Endothelial cell (in vitro differentiated cells): ENCODE data around the gene PSMC3IP. TPM values are rescaled to one million over a fixed set of nuclear protein-coding genes. Genes with fewer than 3 reads are reported as not detected.
"Not testable (repeated sequence)": the region's sequence is repeated elsewhere in the genome, so short reads cannot be mapped to it uniquely, and the experiment has no call there.

ENCODE experiments used
- DNase-seq: peaks from one replicate; pipeline ENCODE4 v3.0.0; 2021; ENCODE audit warnings: low spot score
- H3K27ac Mint-ChIP-seq: one replicate; pipeline ENCODE4 v1.8.0; 2021; ENCODE audit warnings: mixed read lengths, inconsistent platforms; ENCODE audit not compliant: unreplicated experiment
- H3K27me3 Mint-ChIP-seq: one replicate; pipeline ENCODE4 v1.8.0; 2021; ENCODE audit warnings: mild to moderate bottlenecking, moderate library complexity, mixed read lengths, inconsistent platforms; ENCODE audit not compliant: unreplicated experiment
- H3K36me3 Mint-ChIP-seq: one replicate; pipeline ENCODE4 v1.8.0; 2021; ENCODE audit warnings: mild to moderate bottlenecking, low read depth, mixed read lengths, inconsistent platforms; ENCODE audit not compliant: unreplicated experiment
- H3K4me1 Mint-ChIP-seq: one replicate; pipeline ENCODE4 v1.8.0; 2021; ENCODE audit warnings: mild to moderate bottlenecking, mixed read lengths, inconsistent platforms; ENCODE audit not compliant: unreplicated experiment
- H3K4me3 Mint-ChIP-seq: one replicate; pipeline ENCODE4 v1.8.0; 2021; ENCODE audit warnings: mild to moderate bottlenecking, mixed read lengths, inconsistent platforms; ENCODE audit not compliant: unreplicated experiment
- H3K9me3 Mint-ChIP-seq: one replicate; pipeline ENCODE4 v1.8.0; 2021; ENCODE audit warnings: mixed read lengths, inconsistent platforms; ENCODE audit not compliant: unreplicated experiment
- CTCF ChIP-seq: fragments of 200-600 bp; sonication (generic); IDR thresholded peaks from one replicate; pipeline ENCODE4 v1.5.0; 2021; ENCODE audit warnings: antibody characterized with exemption; ENCODE audit not compliant: unreplicated experiment
- total RNA-seq: library from RNA; stranded (reverse); fragmentation: NEBNext Ultra II Directional; extraction: Animal tissue kit (Norgen Biotek cat#: 25700); gene quantifications from one replicate; pipeline ENCODE4 v1.2.1, GENCODE V29; 2021; ENCODE audit not compliant: unreplicated experiment

PSMC3IP gene
- total RNA-seq, 1 donor from 2014 or later = 8.0 TPM

- Mint-ChIP-seq H3K27ac (peak overlapping the region; percentile 64), H3K9me3 (no peaks in the 10 kb centered on the region), H3K36me3 (peaks cover 15% of the 10 kb centered on the region), H3K4me1 (peaks cover 10% of the 10 kb centered on the region), H3K4me3 (no peak overlapping the region), H3K27me3 (peaks cover 13% of the 10 kb centered on the region)
- no peak for TF ChIP-seq CTCF
- DNase-seq = no peak
Observed at GRCh38 chr17:42541041-42541833, 36.3 kb downstream of the PSMC3IP start.

DNA sequence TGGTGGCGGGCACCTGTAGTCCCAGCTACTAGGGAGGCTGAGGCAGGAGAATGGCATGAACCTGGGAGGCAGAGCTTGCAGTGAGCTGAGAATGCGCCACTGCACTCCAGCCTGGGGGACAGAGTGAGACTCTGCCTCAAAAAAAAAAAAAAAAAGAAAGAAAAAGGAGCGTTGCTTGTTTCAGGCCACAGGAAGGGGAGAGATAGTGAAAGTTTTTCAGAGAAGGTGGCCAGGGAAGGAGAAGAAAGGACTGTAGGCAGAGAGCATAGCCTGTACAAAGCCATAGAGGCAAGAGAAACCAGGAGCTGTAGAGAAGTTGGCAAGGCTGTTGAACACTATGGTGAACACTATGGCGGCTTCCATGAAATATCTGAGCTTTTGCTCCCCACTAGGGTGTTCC, 37.0 kb downstream of the PSMC3IP start:
- H3K27me3 Mint-ChIP-seq = peaks cover 13% of the 10 kb centered on the region
- H3K9me3 Mint-ChIP-seq, DNase-seq, H3K4me3 Mint-ChIP-seq: not testable (repeated sequence)
- H3K36me3 Mint-ChIP-seq = peaks cover 15% of the 10 kb centered on the region
- peak overlapping the region; percentile 36 for H3K27ac Mint-ChIP-seq
- peaks cover 12% of the 10 kb centered on the region for H3K4me1 Mint-ChIP-seq

- Mint-ChIP-seq H3K9me3 (no peaks in the 10 kb centered on the region), H3K27ac (no peak overlapping the region), H3K4me3 (no peak overlapping the region), H3K36me3 (peaks cover 15% of the 10 kb centered on the region), H3K4me1 (peaks cover 16% of the 10 kb centered on the region), H3K27me3 (peaks cover 7% of the 10 kb centered on the region)
- no peak for TF ChIP-seq CTCF
- no peak for DNase-seq
Observed at GRCh38 chr17:42538482-42538881, 39.0 kb downstream of the PSMC3IP start.

GRCh38 chr17:42537826-42538451, 39.6 kb downstream of the PSMC3IP start:
- Mint-ChIP-seq H3K36me3 (peaks cover 15% of the 10 kb centered on the region), H3K4me1 (peaks cover 16% of the 10 kb centered on the region), H3K4me3 (peak overlapping the region; percentile 74), H3K9me3 (no peaks in the 10 kb centered on the region), H3K27me3 (peaks cover 7% of the 10 kb centered on the region), H3K27ac (peak overlapping the region; percentile 64)
- DNase-seq = no peak
- TF ChIP-seq CTCF = no peak

DNA sequence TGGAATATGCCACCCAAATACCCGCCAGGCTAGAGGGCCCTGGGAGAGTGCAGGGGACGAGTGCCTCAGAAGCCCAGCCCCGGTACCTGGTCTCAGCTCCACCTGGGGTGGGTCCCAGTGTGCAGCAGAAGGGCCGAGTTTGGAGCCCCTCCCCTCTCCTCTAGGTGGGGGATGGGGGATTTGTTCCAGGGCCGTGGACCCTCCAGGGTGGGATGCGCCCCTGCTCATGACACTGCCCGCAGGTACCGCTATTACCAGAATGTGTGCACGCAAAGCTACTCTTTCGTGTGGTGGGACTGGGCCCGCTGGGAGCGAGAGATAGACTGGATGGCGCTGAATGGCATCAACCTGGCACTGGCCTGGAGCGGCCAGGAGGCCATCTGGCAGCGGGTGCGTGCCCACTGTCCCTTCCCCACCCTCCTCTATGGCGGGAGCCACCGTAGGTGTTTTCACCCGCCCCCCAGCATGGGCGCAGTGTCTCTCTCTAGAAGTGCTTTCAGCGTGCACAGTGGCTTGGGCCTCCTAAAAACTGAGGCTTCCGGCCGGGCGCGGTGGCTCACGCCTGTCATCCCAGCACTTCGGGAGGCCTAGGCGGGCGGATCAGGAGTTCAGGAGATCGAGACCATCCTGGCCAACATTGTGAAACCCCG, 40.2 kb downstream of the PSMC3IP start:
- TF ChIP-seq CTCF = no peak
- H3K36me3 Mint-ChIP-seq = peaks cover 15% of the 10 kb centered on the region
- peaks cover 16% of the 10 kb centered on the region for H3K4me1 Mint-ChIP-seq
- peak overlapping the region; percentile 86 for H3K4me3 Mint-ChIP-seq
- DNase-seq = no peak
- peaks cover 7% of the 10 kb centered on the region for H3K27me3 Mint-ChIP-seq
- no peaks in the 10 kb centered on the region for H3K9me3 Mint-ChIP-seq
- no peak overlapping the region for H3K27ac Mint-ChIP-seq
